WI38 (cell line): ENCODE results near the gene GYS2.

ENCODE experiments used
- H3K4me3 ChIP-seq: 2 replicates; pipeline ENCODE4 v1.5.1; 2011; ENCODE audit warnings: low read depth, mild to moderate bottlenecking, control low read depth, low read length
- CTCF ChIP-seq: IDR thresholded peaks from 2 replicates; pipeline ENCODE4 v1.5.1; 2012; ENCODE audit warnings: low read depth, mild to moderate bottlenecking, control low read depth, low read length

Gene GYS2

GRCh38 chr12:21618566-21618965, 13.9 kb upstream of the GYS2 start:
- no peak for TF ChIP-seq CTCF

DNA sequence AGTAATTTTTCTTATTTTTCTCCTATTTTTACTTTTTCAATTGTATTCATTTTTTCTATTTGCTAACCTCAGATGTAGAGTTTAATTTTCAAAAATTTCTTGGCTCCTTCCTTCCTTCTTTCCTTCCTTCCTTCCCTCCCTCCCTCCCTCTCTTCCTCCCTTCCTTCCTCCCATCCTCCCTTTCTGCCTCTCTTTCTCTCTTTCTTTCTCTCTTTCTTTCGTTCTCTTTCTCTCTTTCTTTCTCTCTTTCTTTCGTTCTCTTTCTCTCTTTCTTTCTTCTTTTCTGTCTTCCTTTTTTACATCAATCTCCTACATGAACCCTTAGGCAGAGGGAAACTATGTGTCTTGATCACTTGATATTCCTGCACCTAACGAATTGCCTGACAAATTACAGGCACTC, 12.4 kb upstream of the GYS2 start:
- no peak for TF ChIP-seq CTCF
- H3K4me3 ChIP-seq = no peak overlapping the region

More at GRCh38 chr12:21618566-21618965, 13.9 kb upstream of the GYS2 start:
- no peak overlapping the region for H3K4me3 ChIP-seq

- no peak for TF ChIP-seq CTCF
- H3K4me3 ChIP-seq = no peak overlapping the region
Measured at GRCh38 chr12:21615431-21615830, 10.8 kb upstream of the GYS2 start.

- TF ChIP-seq CTCF = no peak
- H3K4me3 ChIP-seq = no peak overlapping the region
Measured at GRCh38 chr12:21614506-21614905, 9.9 kb upstream of the GYS2 start.

DNA sequence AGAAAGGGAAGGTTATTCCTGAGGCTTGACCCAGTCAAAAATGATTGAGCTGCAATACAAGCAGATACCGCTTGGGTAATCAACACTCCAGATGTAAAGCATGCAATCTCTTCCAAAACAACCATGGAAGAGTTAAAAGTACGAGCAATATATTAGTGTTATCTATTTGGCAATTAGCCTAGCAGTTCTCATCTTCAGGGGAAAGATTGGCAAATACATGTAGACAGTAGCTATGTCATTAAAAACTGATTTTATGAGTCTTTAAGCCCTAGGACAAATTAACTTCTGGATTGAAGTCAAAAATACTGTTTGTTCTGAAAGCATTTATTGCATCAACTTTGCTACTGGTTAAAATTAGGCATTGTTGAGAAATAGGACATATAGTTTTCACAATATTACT, 9.3 kb upstream of the GYS2 start:
- H3K4me3 ChIP-seq = no peak overlapping the region
- TF ChIP-seq CTCF = no peak

DNA sequence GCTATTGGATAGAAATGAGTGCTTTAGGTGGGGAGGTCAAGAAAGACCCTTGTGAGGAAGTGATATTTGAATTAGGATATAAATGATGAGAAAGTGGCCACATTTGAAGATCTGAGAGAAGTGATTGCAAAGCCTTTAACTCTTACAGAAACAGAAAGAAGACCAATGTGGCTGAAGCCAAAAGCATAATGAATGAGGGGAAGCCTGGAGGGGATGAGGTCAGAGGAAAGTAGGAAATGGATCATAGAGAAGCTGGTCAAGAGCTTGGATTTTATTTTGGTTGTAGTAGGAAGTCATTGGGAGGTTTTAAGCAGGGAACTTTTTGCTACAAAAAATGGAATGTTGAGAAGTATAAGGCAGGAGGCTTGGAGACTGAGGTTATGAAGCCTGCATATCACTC, 3.5 kb upstream of the GYS2 start:
- TF ChIP-seq CTCF = no peak

DNA sequence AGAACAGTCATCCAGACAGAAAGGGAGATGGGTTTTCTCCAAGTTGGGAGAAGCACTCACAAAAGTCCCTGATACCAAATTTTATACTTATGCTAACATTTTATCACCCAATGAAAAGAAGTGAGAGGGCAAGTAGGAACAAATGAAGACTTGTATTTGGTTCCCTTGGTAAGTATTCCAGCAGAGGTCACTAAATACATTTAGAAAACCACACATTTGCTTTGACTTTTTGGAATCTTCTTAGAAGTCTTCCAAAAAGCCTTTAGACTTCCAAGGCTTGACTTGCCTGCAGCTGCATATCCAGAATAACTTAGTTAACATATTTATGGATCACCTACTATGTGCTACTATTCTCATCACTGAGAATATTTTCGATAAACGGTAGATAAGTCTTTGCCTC, 3.1 kb upstream of the GYS2 start:
- TF ChIP-seq CTCF = no peak
- no peak overlapping the region for H3K4me3 ChIP-seq

More for the DNA sequence above, 3.5 kb upstream of the GYS2 start:
- H3K4me3 ChIP-seq = no peak overlapping the region
